Measurements from ENCODE around the gene GOLPH3L. TPM values are rescaled to one million over a fixed set of nuclear protein-coding genes. Genes with fewer than 3 reads are reported as not detected.

GOLPH3L gene
- total and polyA plus RNA-seq, 2 of the 13 experiments (the other 11 are each of a cell fraction or from before 2014, with no cell fraction given), result 8.2 to 12.8 TPM

GRCh38 chr1:150720703-150721102, 23.7 kb upstream of the GOLPH3L start, which contains the start of gene HORMAD1:
HORMAD1 (minus strand) TSS chr1:150720895; CDS start chr1:150719505, 1,390 bp downstream.
- Histone ChIP-seq H3K4me3 (replicated peaks in 1 of 3; ENCODE audit: insufficient read depth in 1 of 3, low read depth in 2 of 3, low read length in 3 of 3) (no peak within 1 kb of the TSS), H3K36me3 (replicated peaks in 1 of 2; ENCODE audit: control insufficient read depth in 1 of 2, insufficient read depth in 2 of 2, low read length in 2 of 2) (no peaks in the 10 kb centered on the region), H3K9me3 (ENCODE audit: low read length) (no peaks in the 10 kb centered on the region), H3K9ac (ENCODE audit: insufficient read depth, low read depth, low read length) (no peak within 1 kb of the TSS), H3K79me2 (ENCODE audit: insufficient read depth, low read length) (no peaks in the 10 kb centered on the region), H3K4me1 (ENCODE audit: insufficient read depth, low read length) (no peaks in the 10 kb centered on the region), H3K4me2 (ENCODE audit: low read depth, low read length) (no peak within 1 kb of the TSS), H3K27me3 (ENCODE audit: control insufficient read depth in 1 of 2, insufficient read depth in 2 of 2, low read length in 2 of 2) (no peaks in the 10 kb centered on the region; a peak in 2 of 5 replicates), H2AFZ (ENCODE audit: low read length) (no peak within 1 kb of the TSS), H3K27ac (ENCODE audit: extremely low read length, insufficient read depth, low read length) (no peak within 1 kb of the TSS), H4K20me1 (ENCODE audit: insufficient read depth, low read length) (no peaks in the 10 kb centered on the region)
- POLR2A ChIA-PET, result no interaction called here
- no peak for ATAC-seq
- in situ Hi-C loops (cut with HindIII; ENCODE audit: extremely low pct_ligation_motif_present, low pct_unique_long_range_greater_than_20kb) (no loop called here), intact Hi-C loops (cut with micrococcal nuclease; ENCODE audit: unreplicated experiment) (no loop called here)
- BruUV-seq (replicated peaks), result no TSS peak
- no peak for FAIRE-seq
- DNase-seq (ENCODE audit: low spot score), result no peak
- CTCF ChIA-PET (ENCODE audit: low intra/inter-chr PET ratio, low total read pairs), result no interaction called here
- 86% methylated on average over 24 of the region's 24 CpGs for WGBS (ENCODE audit: low lambda C conversion rate)
- TF ChIP-seq THAP7 (CRISPR knock-in tag; IDR thresholded peaks at IDR 0.05) (no peak), RFXANK (CRISPR knock-in tag; IDR thresholded peaks at IDR 0.05) (no peak), ZNF580 (CRISPR knock-in tag; IDR thresholded peaks at IDR 0.05; ENCODE audit: borderline replicate concordance, low read depth) (no peak), ZNF839 (CRISPR knock-in tag; IDR thresholded peaks at IDR 0.05; ENCODE audit: borderline replicate concordance) (no peak), REL (CRISPR knock-in tag; conservative IDR thresholded peaks at IDR 0.05) (no peak), ZNF687 (CRISPR knock-in tag; IDR thresholded peaks at IDR 0.05) (no peak), MTA1 (CRISPR knock-in tag; IDR thresholded peaks at IDR 0.05; ENCODE audit: borderline replicate concordance) (no peak), GATAD2A (CRISPR knock-in tag; IDR thresholded peaks at IDR 0.05) (no peak), ZNF354B (CRISPR knock-in tag; IDR thresholded peaks at IDR 0.05) (no peak), YEATS2 (CRISPR knock-in tag; IDR thresholded peaks at IDR 0.05; ENCODE audit: borderline replicate concordance) (no peak), IKZF5 (CRISPR knock-in tag; IDR thresholded peaks at IDR 0.05) (no peak), ZSCAN9 (CRISPR knock-in tag; IDR thresholded peaks at IDR 0.05; ENCODE audit: borderline replicate concordance) (no peak), CCDC6 (CRISPR knock-in tag; IDR thresholded peaks at IDR 0.05) (no peak), SP5 (CRISPR knock-in tag; IDR thresholded peaks at IDR 0.05; ENCODE audit: borderline replicate concordance, low read depth) (no peak), ZSCAN22 (CRISPR knock-in tag; IDR thresholded peaks at IDR 0.05) (no peak), EHMT2 (IDR thresholded peaks at IDR 0.05; ENCODE audit: borderline replicate concordance, low read depth, low read length) (no peak)
